Stimulated activated CD4-positive, alpha-beta T cell treated with anti-CD3 and anti-CD28 coated beads, Interleukin-4, amount 100 ng/mL, for 24 hours (primary cell): ENCODE measurements around the gene PXDN.

ENCODE experiments used
- DNase-seq: peaks from one replicate; pipeline ENCODE4 v3.0.0-alpha.2; 2020

The PXDN gene

GRCh38 chr2:1754461-1755170, 10.3 kb upstream of the PXDN start:
- no peak for DNase-seq

- DNase-seq, result no peak
Observed at GRCh38 chr2:1754046-1754445, 9.7 kb upstream of the PXDN start.

- no peak for DNase-seq
Observed at GRCh38 chr2:1752751-1753150, 8.4 kb upstream of the PXDN start.

GRCh38 chr2:1751767-1752725, 7.7 kb upstream of the PXDN start:
- no peak for DNase-seq

- DNase-seq, result no peak
Observed at GRCh38 chr2:1750933-1751766, 6.8 kb upstream of the PXDN start.

- DNase-seq, result no peak
Observed at GRCh38 chr2:1750270-1750932, 6.1 kb upstream of the PXDN start.

GRCh38 chr2:1749489-1750119, 5.3 kb upstream of the PXDN start:
- no peak for DNase-seq

- DNase-seq, result no peak
Observed at GRCh38 chr2:1748741-1749488, 4.6 kb upstream of the PXDN start.

- no peak for DNase-seq
Observed at GRCh38 chr2:1748176-1748740, 3.9 kb upstream of the PXDN start.

- no peak for DNase-seq
Observed at GRCh38 chr2:1747065-1747941, 3.0 kb upstream of the PXDN start.

GRCh38 chr2:1746174-1747064, 2.1 kb upstream of the PXDN start:
- no peak for DNase-seq

- no peak for DNase-seq
Observed at GRCh38 chr2:1745171-1746023, 1.1 kb upstream of the PXDN start.

- no peak for DNase-seq
Observed at GRCh38 chr2:1744151-1744445, 217 bp downstream of the PXDN start.

- DNase-seq, result no peak
Observed at GRCh38 chr2:1743396-1744150, 742 bp downstream of the PXDN start.

GRCh38 chr2:1742681-1743395, 1.5 kb downstream of the PXDN start:
- no peak for DNase-seq

GRCh38 chr2:1742301-1742680, 2.0 kb downstream of the PXDN start:
- DNase-seq, result no peak

- no peak for DNase-seq
Observed at GRCh38 chr2:1741851-1742250, 2.5 kb downstream of the PXDN start.
